Spinal cord (tissue), 10 donors: ENCODE data around the gene ATAD3C. TPM values are rescaled to one million over a fixed set of nuclear protein-coding genes. Genes with fewer than 3 reads are reported as not detected.
A peak's percentile ranks its signal among the peaks of the same experiment; 100 is the strongest.
"Not testable (repeated sequence)": the region's sequence is repeated elsewhere in the genome, so short reads cannot be mapped to it uniquely, and the experiment has no call there.

Experiments
- DNase-seq, 6 donors: peaks; one replicate each; pipeline versions ENCODE4 v3.0.0 to v3.0.0-alpha.2; 2013 to 2015; ENCODE audit warnings: low spot score in 6 of 6, low read depth in 4 of 6
- H3K27ac ChIP-seq: one replicate; pipeline ENCODE4 v1.5.1; 2013; ENCODE audit warnings: low read depth, low read length, control low read depth
- H3K27me3 ChIP-seq: one replicate; pipeline ENCODE4 v1.6.1; 2013; ENCODE audit warnings: low read length; ENCODE audit not compliant: control insufficient read depth, insufficient read depth
- H3K36me3 ChIP-seq: one replicate; pipeline ENCODE4 v1.6.1; 2013; ENCODE audit warnings: low read length; ENCODE audit not compliant: control insufficient read depth, insufficient read depth
- H3K4me1 ChIP-seq: one replicate; pipeline ENCODE4 v1.6.1; 2013; ENCODE audit warnings: low read length; ENCODE audit not compliant: control insufficient read depth, insufficient read depth
- H3K4me3 ChIP-seq: one replicate; pipeline ENCODE4 v1.5.1; 2013; ENCODE audit warnings: low read depth, low read length, control low read depth
- H3K9me3 ChIP-seq: one replicate; pipeline ENCODE4 v1.6.1; 2013; ENCODE audit warnings: low read length; ENCODE audit not compliant: control insufficient read depth, insufficient read depth
- WGBS: methylation state at CpG from one replicate; pipeline ENCODE4 v1.1.5; 2013; ENCODE audit warnings: missing lambda C conversion rate; ENCODE audit not compliant: insufficient coverage; 5-methylcytosine and 5-hydroxymethylcytosine counted together
- polyA plus RNA-seq, 2 donors: library from polyadenylated mRNA; unstranded; fragments of 120-200 nt; gene quantifications; one replicate each; pipeline ENCODE4 v1.2.1, GENCODE V29; 2013; ENCODE audit not compliant: insufficient read length in 2 of 2
- total RNA-seq, 2 donors: library from RNA; depleted of rRNA in 1 of 2; stranded (reverse); fragments of 120-200 nt in 1 of 2; fragments of >200 nt in 1 of 2; gene quantifications; one replicate each; pipeline versions ENCODE4 v1.2.3 to v1.2.4, GENCODE V29; 2013 to 2014
- donor health status: healthy.

Gene ATAD3C
- total and polyA plus RNA-seq, 4 donors, result 0.10 to 2.3 (median 0.70) TPM

DNA sequence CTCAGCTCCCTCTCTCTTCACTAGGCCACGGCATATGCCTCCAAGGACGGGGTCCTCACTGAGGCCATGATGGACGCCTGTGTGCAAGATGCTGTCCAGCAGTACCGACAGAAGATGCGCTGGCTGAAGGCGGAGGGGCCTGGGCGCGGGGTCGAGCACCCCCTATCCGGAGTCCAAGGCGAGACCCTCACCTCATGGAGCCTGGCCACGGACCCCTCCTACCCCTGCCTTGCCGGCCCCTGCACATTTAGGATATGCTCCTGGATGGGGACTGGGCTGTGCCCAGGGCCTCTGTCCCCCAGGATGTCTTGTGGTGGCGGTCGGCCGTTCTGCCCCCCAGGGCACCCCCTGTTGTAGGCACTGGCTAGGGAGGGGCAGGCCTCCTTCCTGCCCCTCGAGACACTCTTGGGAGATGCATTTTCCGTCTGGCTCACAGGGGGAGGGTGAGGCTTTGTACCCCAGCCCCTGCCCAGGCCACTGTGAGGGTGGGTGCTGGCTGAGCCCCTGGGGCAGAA is 46.0 kb downstream of the ATAD3C start:
- WGBS, result 99% methylated on average over 13 of the region's 18 CpGs
- H3K36me3 ChIP-seq, result peaks cover 48% of the 10 kb centered on the region
- H3K4me3 ChIP-seq, DNase-seq, H3K27me3 ChIP-seq, H3K9me3 ChIP-seq, H3K27ac ChIP-seq, H3K4me1 ChIP-seq: not testable (repeated sequence)

DNA sequence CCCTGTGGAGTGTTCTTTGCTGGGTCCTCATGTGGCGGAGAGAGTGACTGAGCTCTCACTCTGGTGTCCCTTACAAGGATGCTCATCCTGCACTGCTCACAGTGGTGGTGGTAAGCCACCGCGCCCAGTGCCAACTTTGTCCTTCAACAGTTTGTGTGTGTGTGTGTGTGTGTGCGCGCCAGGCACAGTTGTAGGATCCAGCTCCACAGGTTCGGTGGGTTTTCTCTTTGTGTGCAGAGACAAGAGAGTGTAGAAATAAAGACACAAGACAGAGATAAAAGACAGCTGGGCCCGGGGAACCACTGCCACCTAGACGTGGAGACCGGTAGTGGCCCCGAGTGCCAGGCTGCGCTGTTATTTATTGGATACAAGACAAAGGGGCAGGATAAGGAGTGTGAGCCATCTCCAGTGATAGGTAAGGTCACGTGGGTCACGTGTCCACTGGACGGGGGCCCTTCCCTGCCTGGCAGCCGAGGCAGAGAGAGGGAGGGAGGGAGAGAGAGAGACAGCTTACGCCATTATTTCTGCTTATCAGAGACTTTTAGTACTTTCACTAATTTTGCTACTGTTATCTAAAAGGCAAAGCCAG is 55.4 kb downstream of the ATAD3C start:
- 53% methylated on average over 9 of the region's 16 CpGs for WGBS
- H3K4me3 ChIP-seq, result not testable (repeated sequence)

DNA sequence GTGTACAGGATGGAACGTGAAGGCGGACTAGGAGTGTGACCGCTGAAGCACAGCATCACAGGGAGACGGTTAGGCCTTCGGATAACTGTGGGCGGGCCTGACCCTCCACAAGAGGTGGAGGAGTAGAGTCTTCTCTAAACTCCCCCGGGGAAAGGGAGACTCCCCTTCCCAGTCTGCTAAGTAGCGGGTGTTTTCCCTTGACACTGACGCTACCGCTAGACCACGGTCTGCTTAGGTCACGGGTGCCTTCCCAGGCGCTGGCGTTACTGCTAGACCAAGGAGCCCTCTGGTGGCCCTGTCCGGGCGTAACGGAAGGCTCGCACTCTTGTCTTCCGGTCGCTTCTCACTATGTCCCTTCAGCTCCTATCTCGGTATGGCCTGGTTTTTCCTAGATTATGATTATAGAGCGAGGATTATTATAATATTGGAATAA is 55.9 kb downstream of the ATAD3C start:
- H3K4me1 ChIP-seq, H3K27me3 ChIP-seq, H3K27ac ChIP-seq, H3K9me3 ChIP-seq, H3K36me3 ChIP-seq, H3K4me3 ChIP-seq: not testable (repeated sequence)
- DNase-seq, result peak in 1 of 6 donors; percentile 16
- WGBS, result no CpG with 5 or more reads among the region's 22 CpGs

More for the DNA sequence above, 55.4 kb downstream of the ATAD3C start:
- DNase-seq, result peak in 2 of 6 donors; percentile 47 to 64
- not testable (repeated sequence) for H3K9me3 ChIP-seq, H3K27me3 ChIP-seq, H3K27ac ChIP-seq, H3K4me1 ChIP-seq, H3K36me3 ChIP-seq

- WGBS, result no CpG with 5 or more reads among the region's 5 CpGs
- not testable (repeated sequence) for H3K4me3 ChIP-seq, H3K36me3 ChIP-seq, DNase-seq, H3K4me1 ChIP-seq, H3K27ac ChIP-seq, H3K9me3 ChIP-seq, H3K27me3 ChIP-seq
These were observed 56.3 kb downstream of the ATAD3C start for GRCh38 chr1:1505801-1506200.

GRCh38 chr1:1507305-1507704 is 57.8 kb downstream of the ATAD3C start:
- no peak for DNase-seq
- Histone ChIP-seq H3K4me1 (peaks cover 9% of the 10 kb centered on the region), H3K4me3 (no peak overlapping the region), H3K27ac (no peak overlapping the region), H3K27me3 (no peaks in the 10 kb centered on the region), H3K36me3 (no peaks in the 10 kb centered on the region), H3K9me3 (no peaks in the 10 kb centered on the region)
- WGBS, result 90% methylated on average over 2 of the region's 4 CpGs

DNA sequence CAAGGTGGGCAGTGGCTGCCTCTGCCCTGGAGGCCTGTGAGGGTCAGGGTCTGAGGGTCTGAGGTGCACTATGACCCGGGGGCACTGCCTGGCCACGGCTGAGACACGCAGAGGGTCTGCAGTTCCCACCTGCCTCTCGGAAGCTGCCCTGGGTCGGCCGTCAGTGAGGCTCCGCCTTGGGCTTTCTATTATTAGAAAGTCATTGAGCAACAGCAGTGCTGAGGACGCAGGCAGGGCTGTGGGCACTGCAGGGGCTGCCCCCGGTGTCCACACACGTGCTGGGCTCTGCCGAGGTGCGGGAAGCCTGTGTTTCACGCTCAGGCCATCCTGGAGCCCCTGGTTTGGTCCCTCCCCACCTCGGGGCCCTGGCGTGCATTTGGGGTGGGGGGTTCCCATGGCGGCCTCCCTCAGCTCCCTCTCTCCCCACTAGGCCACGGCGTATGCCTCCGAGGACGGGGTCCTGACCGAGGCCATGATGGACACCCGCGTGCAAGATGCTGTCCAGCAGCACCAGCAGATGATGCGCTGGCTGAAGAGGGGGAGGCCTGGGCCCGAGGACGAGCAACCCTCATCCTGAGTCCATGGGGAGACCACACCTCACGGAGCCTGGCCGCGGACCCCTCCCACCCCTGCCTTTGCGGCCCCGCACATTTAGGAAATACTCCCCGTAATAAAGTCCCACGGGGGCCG is 59.4 kb downstream of the ATAD3C start:
- not testable (repeated sequence) for H3K9me3 ChIP-seq, H3K27ac ChIP-seq, H3K27me3 ChIP-seq, H3K4me3 ChIP-seq, DNase-seq, H3K36me3 ChIP-seq
- 79% methylated on average over 11 of the region's 34 CpGs for WGBS
- peaks cover 17% of the 10 kb centered on the region for H3K4me1 ChIP-seq

GRCh38 chr1:1509465-1509850 is 60.0 kb downstream of the ATAD3C start:
- not testable (repeated sequence) for DNase-seq
- 75% methylated on average over 8 of the region's 21 CpGs for WGBS

GRCh38 chr1:1510912-1511532 is 61.5 kb downstream of the ATAD3C start:
- 4% methylated on average over 15 of the region's 17 CpGs for WGBS
- DNase-seq, result no peak
- Histone ChIP-seq H3K36me3 (peaks cover 15% of the 10 kb centered on the region), H3K27ac (peak overlapping the region; percentile 94), H3K4me3 (peak overlapping the region; percentile 97), H3K4me1 (peaks cover 11% of the 10 kb centered on the region), H3K27me3 (no peaks in the 10 kb centered on the region), H3K9me3 (no peaks in the 10 kb centered on the region)

More at GRCh38 chr1:1509465-1509850, 60.0 kb downstream of the ATAD3C start:
- not testable (repeated sequence) for H3K36me3 ChIP-seq, H3K27ac ChIP-seq, H3K4me3 ChIP-seq, H3K9me3 ChIP-seq, H3K27me3 ChIP-seq
- H3K4me1 ChIP-seq, result peaks cover 17% of the 10 kb centered on the region

DNA sequence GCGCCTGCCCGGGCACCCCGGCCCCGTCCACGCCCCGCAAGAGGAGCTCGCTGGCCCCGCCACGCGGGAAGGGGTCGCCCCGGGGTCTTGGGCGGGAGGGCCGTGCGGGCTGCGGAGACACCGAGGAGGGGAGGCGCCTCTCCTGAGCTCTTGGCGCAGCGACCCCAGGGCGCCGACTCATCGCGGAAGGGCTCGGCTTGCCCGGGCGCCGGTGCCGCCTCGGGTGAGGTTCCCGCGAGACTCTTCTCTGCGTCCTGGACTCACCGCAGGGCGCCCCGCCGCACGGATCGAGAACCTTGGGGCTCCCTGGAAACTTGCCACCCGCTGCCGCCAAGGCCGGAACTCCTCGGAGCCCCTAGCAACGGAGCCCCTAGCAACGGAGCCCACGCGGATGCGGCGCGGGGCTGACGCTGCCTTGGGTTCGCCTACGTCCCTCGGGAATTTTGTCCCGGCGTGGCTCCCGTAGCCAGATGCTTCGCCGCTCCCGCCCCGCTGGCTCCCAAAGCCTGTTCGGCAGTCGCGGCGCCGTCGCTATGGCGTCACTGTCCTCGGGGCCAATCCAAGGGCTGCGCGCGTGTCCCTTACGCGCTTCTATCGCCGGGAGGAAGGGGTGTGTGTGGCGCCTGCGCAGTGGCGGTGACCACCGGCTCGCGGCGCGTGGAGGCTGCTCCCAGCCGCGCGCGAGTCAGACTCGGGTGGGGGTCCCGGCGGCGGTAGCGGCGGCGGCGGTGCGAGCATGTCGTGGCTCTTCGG is 62.2 kb downstream of the ATAD3C start, which contains the start of gene ATAD3A:
TSS of gene ATAD3A (plus strand) at position 630 of the 753 bp plus-strand sequence. CDS start at position 737, 107 bp downstream.
- H3K27ac ChIP-seq, result peak within 1 kb of the TSS; percentile 94
- H3K27me3 ChIP-seq, result no peaks in the 10 kb centered on the region
- H3K4me1 ChIP-seq, result peaks cover 11% of the 10 kb centered on the region
- WGBS, result under 1% methylated on average over 99 of the region's 99 CpGs
- peaks cover 22% of the 10 kb centered on the region for H3K36me3 ChIP-seq
- DNase-seq, result peak; percentile 91 to 99 (median 94)
- H3K4me3 ChIP-seq, result peak within 1 kb of the TSS; percentile 97
- H3K9me3 ChIP-seq, result no peaks in the 10 kb centered on the region
